D721Med (cell line): ENCODE data around the gene PCSK7.

ENCODE experiments used
- DNase-seq: peaks from one replicate; pipeline ENCODE4 v3.0.0; 2011; ENCODE audit warnings: low spot score; ENCODE audit not compliant: insufficient read length
- FAIRE-seq: peaks from 2 replicates; lab custom pipeline; 2011; peaks lifted over from hg19 to GRCh38; lab: Jason Lieb, UNC
- CTCF ChIP-seq: IDR thresholded peaks from 2 replicates; pipeline ENCODE4 v1.5.1; 2012; ENCODE audit warnings: mild to moderate bottlenecking, control low read depth; ENCODE audit not compliant: insufficient read depth; ENCODE audit errors: missing control alignments

PCSK7 gene

GRCh38 chr11:117181586-117182550 lies 50.0 kb downstream of the PCSK7 start:
- no peak for TF ChIP-seq CTCF
- FAIRE-seq (no peak), DNase-seq (no peak)

GRCh38 chr11:117180661-117181585 lies 51.0 kb downstream of the PCSK7 start:
- FAIRE-seq = no peak
- peak; percentile 73 for DNase-seq
- peak; percentile 81 for TF ChIP-seq CTCF

- DNase-seq (no peak), FAIRE-seq (no peak)
- TF ChIP-seq CTCF = no peak
Measured at GRCh38 chr11:117180020-117180419, 51.9 kb downstream of the PCSK7 start.

- FAIRE-seq (no peak), DNase-seq (no peak)
- TF ChIP-seq CTCF = no peak
Measured at GRCh38 chr11:117179048-117179999, 52.5 kb downstream of the PCSK7 start.

GRCh38 chr11:117178210-117179034 lies 53.5 kb downstream of the PCSK7 start, which contains the start of gene SIDT2:
Gene SIDT2 (plus strand): TSS chr11:117178743. CDS start chr11:117179264, 521 bp downstream.
- no peak for FAIRE-seq
- peak; percentile 89 for DNase-seq
- no peak for TF ChIP-seq CTCF
